Measurements from ENCODE around the gene FOXN3.

FOXN3 gene

DNA sequence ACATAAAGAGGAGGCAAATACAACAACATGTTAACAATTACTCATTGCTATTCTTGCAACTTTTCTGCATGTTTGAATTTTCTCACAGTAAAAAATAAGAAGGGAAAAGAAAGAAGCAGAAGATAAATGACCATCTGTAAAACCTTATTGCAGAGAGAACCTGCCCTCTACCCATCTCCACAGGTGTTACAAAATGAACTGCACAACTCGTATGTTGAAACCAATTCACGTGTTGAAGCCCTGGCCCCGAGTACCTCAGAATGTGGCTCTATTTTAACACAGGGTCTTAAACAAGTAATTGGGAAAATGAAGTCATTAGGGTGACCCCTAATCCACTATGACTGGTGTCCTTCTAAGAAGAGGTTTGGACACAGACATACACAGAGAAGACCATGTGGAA, 39.5 kb downstream of the FOXN3 start:
- no peak for DNase-seq
- no peak for TF ChIP-seq GATA1 (IDR thresholded peaks at IDR 0.05; ENCODE audit: low read depth, low read length)
- TF ChIP-seq POLR2A (IDR thresholded peaks at IDR 0.05; ENCODE audit: low read length) = no peak

DNA sequence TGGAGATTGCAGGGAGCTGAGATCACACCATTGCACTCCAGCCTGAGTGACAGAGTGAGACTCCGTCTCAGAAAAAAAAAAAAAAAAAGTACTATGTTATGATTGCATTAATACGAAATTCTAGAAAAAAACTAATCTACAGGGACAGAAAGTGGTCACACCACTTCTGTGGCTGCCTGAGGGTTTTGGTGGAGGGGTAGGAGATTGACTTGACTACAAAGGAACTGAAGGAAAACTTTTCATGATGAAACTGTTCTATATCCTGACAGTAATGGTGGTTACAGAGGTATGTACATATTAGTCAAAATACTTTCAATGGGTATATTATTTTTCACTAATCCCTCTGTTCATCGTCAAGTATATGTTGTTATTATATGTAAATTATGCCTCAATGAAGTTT, 42.1 kb downstream of the FOXN3 start:
- TF ChIP-seq POLR2A (IDR thresholded peaks at IDR 0.05; ENCODE audit: low read length) = no peak
- TF ChIP-seq GATA1 (IDR thresholded peaks at IDR 0.05; ENCODE audit: low read depth, low read length) = no peak
- DNase-seq = no peak

DNA sequence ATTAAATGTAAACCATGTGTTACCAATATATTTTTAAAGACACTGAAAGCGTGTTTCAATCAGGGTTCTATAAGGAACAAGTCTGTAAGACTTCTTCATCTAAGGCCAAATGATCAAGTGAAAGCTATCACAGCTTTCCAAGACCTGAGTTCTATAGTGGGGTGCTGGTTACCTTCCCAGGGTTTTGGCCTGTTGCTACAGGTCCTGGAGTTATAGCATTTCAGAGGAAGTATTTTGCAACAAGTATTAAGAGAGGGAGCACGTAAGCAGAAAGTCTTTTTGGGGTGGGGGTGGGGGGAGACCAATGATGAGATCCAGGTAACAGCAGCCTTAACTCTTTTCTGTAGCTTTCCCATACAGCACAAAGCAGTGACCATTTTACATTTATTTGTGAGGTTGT, 43.8 kb downstream of the FOXN3 start:
- DNase-seq = no peak
- no peak for TF ChIP-seq GATA1 (IDR thresholded peaks at IDR 0.05; ENCODE audit: low read depth, low read length)
- no peak for TF ChIP-seq POLR2A (IDR thresholded peaks at IDR 0.05; ENCODE audit: low read length)

DNA sequence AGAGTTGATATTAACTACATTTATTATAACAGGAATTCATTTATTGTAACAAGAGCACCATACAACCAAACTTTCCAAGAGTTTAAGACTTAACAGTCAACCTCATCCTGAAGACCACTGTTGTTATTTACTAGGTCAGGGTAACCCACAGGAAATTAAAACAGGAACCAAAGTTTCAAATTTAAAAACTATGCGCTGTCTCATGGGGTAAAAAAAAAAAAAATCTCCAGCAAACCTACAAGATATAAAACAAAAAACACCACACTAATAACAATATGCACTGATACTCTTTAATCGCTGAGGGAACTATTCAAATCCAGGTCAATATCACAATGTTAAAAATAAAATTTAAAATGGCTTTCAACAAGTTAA, 44.5 kb downstream of the FOXN3 start:
- no peak for DNase-seq
- TF ChIP-seq POLR2A (IDR thresholded peaks at IDR 0.05; ENCODE audit: low read length) (no peak), GATA1 (IDR thresholded peaks at IDR 0.05; ENCODE audit: low read depth, low read length) (no peak)

DNA sequence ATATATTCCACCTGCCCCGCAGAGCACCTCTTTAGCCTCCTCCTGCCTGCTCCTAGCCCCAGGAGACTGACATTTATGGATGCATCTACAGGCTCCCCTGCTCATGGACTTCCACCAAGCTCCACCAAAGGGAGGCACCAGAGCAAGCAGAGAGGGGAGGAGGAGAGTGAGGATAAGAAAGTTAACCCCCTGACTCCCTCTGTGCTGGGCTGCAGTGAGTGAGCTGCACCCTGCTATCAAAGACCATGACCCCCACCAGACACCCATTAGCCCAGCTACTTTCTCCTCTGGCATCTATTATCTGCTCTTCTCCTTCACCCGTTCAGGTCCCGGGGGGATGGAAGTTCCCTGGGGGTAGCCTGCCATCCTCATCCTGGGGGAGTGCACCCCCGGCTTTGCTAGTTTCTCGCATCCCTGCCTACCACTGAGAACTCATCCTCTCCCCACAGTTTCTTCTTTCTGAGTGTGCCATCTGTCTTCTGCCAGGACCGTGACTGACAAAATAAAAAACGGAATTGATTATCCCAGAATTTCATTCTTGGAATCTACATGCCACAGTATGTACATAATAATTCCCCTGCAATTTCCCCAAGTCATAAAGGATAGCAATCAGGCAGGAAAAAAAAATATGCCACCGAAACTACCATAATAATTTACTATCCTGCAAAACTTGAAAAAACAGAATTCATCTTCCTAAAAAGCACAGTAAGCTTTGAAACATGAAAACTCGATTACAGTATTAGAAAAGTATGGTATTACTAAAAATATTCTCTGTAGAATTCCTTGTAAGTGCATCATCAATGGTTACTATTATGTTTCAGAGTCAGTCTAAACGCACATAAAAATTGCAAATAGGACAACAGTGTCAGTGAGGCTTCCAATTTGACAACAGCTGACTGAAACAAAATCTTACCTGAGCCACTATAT, 45.2 kb downstream of the FOXN3 start:
- DNase-seq = no peak

DNA sequence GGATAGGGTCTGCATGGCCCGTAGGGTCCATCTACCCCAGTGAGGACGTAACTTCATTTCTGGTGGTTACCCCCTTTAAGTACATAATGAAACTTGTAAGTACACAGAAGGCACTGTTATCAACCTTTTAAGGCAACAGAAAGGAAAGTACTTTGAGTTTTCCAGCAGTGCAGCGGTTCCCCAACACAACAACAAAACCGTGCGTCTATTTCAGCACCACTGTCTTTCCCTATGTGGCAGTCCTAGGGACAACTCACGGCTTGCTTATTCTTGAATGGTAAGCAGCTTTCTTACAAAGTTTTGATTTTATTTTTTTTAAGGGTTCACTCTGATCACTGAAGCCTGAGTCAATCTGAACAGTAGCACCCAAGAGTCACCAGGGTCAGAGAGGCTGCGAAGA, 46.3 kb downstream of the FOXN3 start:
- no peak for TF ChIP-seq POLR2A (IDR thresholded peaks at IDR 0.05; ENCODE audit: low read length)

More for the DNA sequence above, 45.2 kb downstream of the FOXN3 start:
- no peak for TF ChIP-seq GATA1 (IDR thresholded peaks at IDR 0.05; ENCODE audit: low read depth, low read length)

DNA sequence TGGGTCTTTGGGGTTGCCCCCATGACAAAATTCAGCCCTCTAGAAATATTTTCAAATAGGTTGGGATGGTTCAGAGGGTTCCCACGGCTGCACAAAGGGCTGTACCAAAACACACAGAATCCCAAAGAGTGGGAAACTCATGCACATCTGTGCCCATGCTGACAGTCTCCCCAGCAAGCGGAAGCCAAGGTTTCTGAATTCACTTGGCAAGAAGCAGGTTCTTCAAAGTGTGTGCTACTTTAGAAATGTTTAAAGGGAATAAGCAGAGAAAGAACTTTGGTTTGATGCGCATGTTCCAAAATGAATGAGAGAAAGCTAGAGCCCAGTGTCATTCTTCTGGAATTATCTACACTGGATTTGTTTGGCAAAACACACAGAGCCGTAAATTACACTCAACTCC, 46.7 kb downstream of the FOXN3 start:
- DNase-seq = no peak
- TF ChIP-seq GATA1 (IDR thresholded peaks at IDR 0.05; ENCODE audit: low read depth, low read length) (no peak), POLR2A (IDR thresholded peaks at IDR 0.05; ENCODE audit: low read length) (no peak)

More for the DNA sequence above, 46.3 kb downstream of the FOXN3 start:
- no peak for DNase-seq

DNA sequence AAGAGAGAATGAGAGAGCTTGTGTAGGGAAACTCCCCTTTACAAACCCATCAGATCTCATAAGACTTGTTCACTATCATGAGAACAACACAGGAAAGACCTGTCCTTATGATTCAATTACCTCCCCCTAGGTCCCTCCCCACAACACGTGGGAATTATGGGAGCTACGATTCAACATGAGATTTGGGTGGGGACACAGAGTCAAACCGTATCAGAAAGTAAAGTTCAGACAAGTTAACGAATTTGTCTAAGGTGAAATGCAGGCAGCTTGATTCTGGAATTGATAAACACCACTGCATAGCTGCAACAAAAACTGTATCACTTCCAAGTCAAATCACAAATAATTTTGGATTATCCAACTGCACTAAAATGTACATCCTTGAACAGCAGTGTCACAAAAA, 47.4 kb downstream of the FOXN3 start:
- DNase-seq = no peak
- TF ChIP-seq POLR2A (IDR thresholded peaks at IDR 0.05; ENCODE audit: low read length) = no peak
- TF ChIP-seq GATA1 (IDR thresholded peaks at IDR 0.05; ENCODE audit: low read depth, low read length) = no peak

DNA sequence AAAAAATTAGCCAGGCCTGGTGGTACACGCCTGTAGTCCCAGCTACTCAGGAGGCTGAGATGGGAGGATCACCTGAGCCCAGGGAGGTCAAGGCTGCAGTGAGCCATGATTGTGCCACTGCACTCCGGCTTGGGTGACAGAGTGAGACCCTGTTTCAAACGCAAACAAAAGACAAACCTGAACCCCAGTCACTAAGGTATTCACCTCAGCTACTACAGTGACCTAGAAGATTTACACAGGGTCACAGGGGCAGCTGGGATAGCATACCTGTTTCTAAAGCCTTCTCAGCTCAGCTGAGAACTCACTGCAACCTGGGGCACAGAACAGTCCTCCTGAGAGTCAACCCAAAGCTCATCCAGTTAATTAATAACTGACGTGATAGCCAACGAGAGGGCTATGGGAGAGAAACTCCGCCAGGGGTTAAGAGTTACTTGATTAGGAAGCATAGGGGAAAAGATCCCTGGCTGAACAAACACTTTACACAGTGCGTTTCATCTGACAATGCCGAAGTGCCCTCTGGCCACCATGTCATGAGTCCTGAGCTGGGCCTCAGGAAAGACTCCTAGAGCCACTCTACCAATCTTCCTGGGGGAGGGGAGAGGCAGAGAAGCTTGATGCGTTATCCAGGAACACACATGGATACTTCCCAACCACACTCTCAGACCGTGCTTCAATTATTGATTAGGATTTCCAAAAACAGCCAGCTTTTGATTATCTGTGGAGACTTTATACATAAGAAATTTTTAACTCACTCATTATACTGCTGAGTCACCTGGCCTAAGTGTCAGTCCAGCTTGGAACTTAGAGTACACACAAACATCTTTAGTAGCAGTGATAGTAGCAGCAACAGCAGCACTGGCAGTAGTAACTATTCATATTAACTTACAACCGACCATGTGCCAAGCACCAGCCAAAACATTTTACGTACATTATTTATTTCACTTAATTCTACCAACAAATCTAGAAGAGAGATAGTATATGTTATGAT, 48.2 kb downstream of the FOXN3 start:
- DNase-seq = no peak
- TF ChIP-seq GATA1 (IDR thresholded peaks at IDR 0.05; ENCODE audit: low read depth, low read length) (no peak), POLR2A (IDR thresholded peaks at IDR 0.05; ENCODE audit: low read length) (no peak)

DNA sequence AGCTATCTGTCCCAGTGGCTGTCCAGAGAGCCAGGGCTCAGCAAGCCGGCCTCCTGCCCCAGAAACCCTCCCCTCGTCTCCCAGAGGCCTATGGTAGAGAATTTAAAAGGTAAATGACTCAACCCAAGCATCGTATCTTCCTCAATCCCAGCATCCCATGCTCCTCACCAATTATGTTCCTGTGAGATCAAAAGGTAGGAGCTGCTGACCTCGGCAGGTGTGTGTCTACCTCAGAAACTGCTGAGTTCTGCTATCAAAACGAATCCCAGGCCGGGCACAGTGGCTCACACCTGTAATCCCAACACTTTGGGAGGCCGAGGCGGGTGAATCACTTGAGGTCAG, 49.3 kb downstream of the FOXN3 start:
- TF ChIP-seq GATA1 (IDR thresholded peaks at IDR 0.05; ENCODE audit: low read depth, low read length) (no peak), POLR2A (IDR thresholded peaks at IDR 0.05; ENCODE audit: low read length) (no peak)
- DNase-seq = no peak

DNA sequence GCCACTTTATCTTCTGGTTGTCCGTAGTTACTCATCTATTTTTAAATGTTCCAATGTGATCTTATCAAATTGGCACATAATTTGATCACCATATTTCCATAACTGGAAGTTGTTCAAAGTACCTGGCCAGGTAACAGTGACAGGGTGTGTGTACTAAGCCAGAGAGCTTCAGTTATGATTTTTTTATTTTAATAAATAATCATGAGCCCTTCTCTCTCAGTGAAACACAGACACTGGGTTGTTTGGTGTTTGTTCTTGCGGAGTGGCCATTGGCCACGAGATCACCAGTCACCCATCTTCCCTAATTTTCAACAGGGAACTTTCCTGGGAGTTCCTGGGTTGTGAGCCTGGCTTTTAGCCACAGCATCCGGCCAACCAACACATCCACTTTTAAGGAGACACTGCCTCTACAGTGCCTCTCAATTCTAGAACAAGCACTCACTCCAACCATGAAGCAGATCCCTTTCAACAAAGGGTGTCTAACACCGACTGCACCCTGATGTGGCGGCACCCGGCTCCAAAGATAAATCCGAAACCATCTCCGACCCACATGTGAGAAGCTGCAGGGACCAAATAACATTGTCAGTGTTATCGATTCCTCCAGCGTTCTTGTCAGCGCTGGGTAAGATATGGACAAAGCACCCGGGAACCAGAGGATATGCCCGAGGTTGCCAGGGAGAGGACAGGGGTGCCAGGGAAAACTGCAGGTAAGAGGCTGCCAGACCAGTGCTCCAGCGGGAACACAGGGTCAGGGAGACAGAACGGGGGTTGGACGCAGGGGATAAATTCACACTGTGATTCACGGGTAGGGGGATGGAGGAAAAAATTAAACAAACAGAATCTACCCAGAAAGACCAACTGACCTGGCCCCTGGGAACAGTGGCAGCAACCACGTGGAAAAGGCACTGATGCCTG, 49.9 kb downstream of the FOXN3 start:
- TF ChIP-seq POLR2A (IDR thresholded peaks at IDR 0.05; ENCODE audit: low read length) (no peak), GATA1 (IDR thresholded peaks at IDR 0.05; ENCODE audit: low read depth, low read length) (no peak)
- no peak for DNase-seq

DNA sequence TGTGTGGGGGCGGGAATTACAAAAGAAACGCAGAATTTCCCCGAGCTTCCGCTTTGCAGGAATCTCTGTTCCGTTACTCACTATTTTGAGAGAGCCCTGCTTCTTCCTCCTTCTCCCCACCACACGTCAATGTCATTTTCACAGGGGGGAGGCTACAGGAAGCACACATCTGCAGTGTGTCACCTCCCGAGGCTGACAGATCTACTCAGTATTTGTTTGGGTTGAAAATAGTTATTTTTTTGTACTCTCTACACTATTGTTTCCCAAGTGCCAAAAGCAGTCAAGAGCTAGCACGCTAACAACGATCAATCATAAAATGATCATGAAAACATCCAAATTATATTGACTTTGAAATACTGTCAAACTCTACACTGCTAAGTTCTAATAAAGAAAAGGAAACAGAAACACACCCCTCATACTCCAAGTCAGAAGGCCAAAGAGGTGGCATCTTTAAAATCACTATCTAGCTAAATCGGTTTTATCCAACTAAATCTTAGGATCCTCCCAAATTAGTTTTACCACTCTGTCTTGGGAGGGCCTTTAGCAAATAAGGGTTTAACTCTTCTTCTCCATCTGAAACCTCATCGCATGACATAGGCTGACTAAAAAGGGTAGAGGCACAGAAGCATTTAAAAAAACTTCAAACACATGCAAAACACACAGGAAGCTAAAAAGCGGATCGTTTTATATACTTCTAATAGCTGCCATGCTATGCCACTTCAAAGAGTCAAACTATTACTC, 51.8 kb downstream of the FOXN3 start:
- no peak for TF ChIP-seq GATA1 (IDR thresholded peaks at IDR 0.05; ENCODE audit: low read depth, low read length)
- no peak for TF ChIP-seq POLR2A (IDR thresholded peaks at IDR 0.05; ENCODE audit: low read length)
- no peak for DNase-seq

DNA sequence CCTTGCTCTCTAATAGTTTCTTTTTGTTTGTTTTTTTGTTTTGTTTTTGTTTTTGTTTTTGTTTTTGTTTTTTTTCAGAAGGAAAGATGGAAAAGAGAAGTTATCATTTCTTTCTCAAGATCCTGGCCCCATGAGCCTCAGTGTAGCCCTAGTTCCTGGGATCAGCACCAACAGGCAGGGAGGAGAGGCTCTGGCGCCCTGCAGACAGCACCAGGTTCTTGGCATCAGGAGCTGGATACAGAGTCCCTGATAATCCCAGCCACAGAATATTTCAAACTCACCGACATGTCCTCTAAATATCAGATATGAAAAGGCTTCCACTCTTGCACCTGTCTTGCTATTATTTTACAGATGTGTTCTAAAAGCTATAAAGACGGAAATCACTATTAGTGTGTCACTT, 52.7 kb downstream of the FOXN3 start:
- TF ChIP-seq GATA1 (IDR thresholded peaks at IDR 0.05; ENCODE audit: low read depth, low read length) = no peak
- no peak for TF ChIP-seq POLR2A (IDR thresholded peaks at IDR 0.05; ENCODE audit: low read length)
- DNase-seq = no peak

All from erythroblast (primary cell).